Hepatocyte (in vitro differentiated cells): ENCODE data around the gene CD3E.

Experiments used
- EZH2 ChIP-seq: fragments of 200-600 bp; sonication (generic); IDR thresholded peaks from 2 replicates; pipeline ENCODE4 v1.6.1; 2016; ENCODE audit warnings: antibody characterized with exemption, mild to moderate bottlenecking, borderline replicate concordance
- EZH2phosphoT487 ChIP-seq: fragments of 200-600 bp; sonication (generic); IDR thresholded peaks from one replicate; pipeline ENCODE4 v1.6.1; 2018; ENCODE audit warnings: antibody characterized with exemption, mild to moderate bottlenecking, low read depth, moderate library complexity; ENCODE audit not compliant: unreplicated experiment, severe bottlenecking
- TF ChIP-seq, protein P1 (sequence below): fragments of 200-600 bp; sonication (generic); IDR thresholded peaks from 2 replicates; pipeline ENCODE4 v1.5.1; 2016; ENCODE audit warnings: antibody characterized with exemption, mild to moderate bottlenecking; ENCODE audit not compliant: poor library complexity

GRCh38 chr11:118295199-118295598 lies 9.3 kb upstream of the CD3E start:
- TF ChIP-seq, protein P1, sequence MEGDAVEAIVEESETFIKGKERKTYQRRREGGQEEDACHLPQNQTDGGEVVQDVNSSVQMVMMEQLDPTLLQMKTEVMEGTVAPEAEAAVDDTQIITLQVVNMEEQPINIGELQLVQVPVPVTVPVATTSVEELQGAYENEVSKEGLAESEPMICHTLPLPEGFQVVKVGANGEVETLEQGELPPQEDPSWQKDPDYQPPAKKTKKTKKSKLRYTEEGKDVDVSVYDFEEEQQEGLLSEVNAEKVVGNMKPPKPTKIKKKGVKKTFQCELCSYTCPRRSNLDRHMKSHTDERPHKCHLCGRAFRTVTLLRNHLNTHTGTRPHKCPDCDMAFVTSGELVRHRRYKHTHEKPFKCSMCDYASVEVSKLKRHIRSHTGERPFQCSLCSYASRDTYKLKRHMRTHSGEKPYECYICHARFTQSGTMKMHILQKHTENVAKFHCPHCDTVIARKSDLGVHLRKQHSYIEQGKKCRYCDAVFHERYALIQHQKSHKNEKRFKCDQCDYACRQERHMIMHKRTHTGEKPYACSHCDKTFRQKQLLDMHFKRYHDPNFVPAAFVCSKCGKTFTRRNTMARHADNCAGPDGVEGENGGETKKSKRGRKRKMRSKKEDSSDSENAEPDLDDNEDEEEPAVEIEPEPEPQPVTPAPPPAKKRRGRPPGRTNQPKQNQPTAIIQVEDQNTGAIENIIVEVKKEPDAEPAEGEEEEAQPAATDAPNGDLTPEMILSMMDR, result no peak
- no peak for TF ChIP-seq EZH2
- no peak for TF ChIP-seq EZH2phosphoT487
